Stimulated activated CD4-positive, alpha-beta T cell treated with anti-CD3 and anti-CD28 coated beads, Interleukin-15, amount 100 ng/mL, for 1 hour (primary cell): ENCODE measurements around the gene PDSS2.
"Not testable (repeated sequence)": the region's sequence is repeated elsewhere in the genome, so short reads cannot be mapped to it uniquely, and the experiment has no call there.

Experiments used
- DNase-seq, 2 donors: peaks; one replicate each; pipeline ENCODE4 v3.0.0-alpha.2; 2020; ENCODE audit warnings: low read depth in 1 of 2, low spot score in 1 of 2

The PDSS2 gene

GRCh38 chr6:107180099-107180498 is 279.3 kb downstream of the PDSS2 start:
- DNase-seq: no peak

DNA sequence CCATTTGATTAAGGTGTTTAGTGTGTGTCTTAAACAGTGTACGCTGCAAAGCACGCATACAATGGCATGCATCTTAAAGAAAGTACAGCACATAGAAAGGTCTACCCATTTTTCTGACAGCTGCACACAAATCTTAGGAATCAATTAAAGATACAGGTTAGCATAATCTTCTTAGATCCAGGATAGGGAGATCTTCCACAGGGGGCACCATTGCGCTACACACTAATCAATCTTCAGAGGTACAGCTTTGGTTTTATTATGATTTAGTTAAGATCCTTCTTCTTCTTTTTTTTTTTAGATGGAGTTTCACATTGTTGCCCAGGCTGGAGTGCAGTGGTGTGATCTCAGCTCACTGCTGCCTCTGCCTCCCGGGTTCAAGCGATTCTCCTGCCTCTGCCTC is 280.4 kb downstream of the PDSS2 start:
- DNase-seq: no peak

GRCh38 chr6:107173779-107174178 is 285.6 kb downstream of the PDSS2 start:
- DNase-seq: no peak

- no peak for DNase-seq
Observed at GRCh38 chr6:107171513-107171912, 287.9 kb downstream of the PDSS2 start.

- DNase-seq: not testable (repeated sequence)
Observed at GRCh38 chr6:107164299-107164698, 295.1 kb downstream of the PDSS2 start.

DNA sequence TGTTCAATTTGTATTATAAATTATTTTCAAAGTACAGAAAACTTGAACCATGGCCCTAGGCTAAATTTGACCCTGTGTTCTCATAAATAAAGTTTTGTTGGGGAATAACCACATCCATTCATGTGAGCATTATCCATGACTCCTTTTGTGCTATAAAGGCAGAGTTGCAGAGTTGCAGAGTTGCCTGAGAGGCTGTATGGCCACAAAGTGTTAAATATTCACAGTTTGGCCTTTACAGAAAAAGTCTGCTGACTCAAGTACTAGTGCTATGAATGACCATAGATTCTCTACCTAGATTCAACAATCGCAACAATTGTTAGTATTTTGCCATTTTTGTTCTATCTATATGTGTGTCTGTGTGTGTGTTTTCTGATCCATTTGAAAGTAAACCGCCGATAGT is 297.8 kb downstream of the PDSS2 start:
- DNase-seq: no peak

DNA sequence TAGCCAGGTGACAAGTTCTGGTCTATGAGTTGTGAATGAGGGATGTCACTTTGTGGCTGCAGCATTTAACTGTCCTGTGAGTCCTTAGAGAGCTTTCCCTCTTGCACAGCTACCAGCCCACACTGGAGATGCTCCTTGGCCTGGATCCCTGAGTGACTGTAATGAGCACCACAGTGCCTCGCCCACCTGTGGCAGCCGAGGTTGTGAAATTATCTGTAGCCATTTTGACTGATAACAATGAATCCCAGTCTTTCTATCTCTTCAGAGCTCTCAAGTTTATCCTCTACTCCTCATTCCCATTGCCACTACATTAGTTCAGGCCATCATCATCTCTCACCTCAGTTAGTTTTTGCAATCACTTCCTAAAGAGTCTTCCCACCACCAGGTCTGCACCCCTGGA is 302.7 kb downstream of the PDSS2 start:
- no peak for DNase-seq

DNA sequence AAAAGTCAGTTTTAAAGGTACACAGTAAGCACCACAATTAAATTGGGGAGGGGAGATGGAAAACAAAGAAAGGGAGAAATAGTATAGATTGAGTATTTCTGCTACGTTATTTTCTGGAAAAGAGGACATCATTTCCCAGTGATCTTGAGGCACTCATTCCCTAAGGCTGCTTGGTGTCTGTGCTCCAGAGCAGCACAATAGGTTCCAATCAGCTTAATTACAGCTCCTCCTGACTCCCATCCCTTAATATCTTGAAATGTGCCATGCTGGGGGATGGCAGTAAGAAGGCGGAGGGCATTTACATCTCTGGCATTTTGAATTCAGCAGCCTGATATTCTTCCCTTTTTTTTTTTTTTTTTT is 304.6 kb downstream of the PDSS2 start:
- DNase-seq: no peak

DNA sequence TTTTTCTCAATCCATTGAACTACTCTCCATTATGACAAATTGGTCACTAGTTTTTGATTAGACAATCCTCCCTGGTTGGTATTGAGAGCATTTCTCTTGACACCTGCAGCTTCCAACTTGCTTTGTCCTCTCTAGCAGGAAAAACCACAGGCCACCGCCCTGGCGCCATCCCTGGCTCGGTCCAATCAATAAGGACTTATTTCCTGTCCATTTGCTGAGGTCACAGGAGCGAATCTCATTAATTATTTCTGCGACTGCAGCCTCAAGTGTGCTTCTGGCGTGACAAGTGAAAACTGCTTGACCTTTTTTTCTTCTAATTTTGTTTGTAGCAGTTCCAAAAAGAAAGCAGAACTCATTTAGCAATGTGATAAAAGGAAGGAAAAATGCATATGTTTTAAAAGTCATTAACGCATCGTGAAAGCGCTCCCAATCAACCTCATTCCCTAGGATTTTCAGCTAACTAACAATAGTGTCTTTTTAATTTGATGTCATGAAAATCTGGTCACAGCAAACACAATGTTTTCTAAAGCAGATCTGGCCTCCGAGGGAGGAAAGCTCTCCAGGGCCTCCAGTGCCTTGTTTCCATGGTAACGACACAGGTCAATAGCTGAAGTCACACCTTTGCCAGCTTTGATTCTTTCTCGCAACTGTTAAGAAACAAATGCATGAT is 305.1 kb downstream of the PDSS2 start:
- DNase-seq: no peak

GRCh38 chr6:107152638-107153430 is 306.5 kb downstream of the PDSS2 start:
- DNase-seq: no peak

DNA sequence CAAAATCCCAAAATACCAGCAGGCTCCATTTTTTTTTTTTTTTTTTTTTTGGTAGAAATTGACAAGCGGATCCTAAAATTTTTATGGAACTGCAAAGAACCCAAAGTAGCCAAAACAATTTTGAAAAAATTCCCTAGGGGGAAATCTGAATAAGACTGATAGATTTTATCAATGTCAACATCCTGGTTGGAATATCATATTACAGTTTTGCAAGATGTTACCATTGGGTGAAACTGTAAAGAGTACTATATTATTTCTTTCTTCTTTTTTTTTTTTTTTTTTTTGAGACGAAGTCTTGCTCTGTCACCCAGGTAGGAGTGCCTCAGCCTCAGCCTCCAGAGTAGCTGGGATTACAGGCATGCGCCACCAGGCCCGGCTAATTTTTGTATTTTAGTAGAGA is 314.7 kb downstream of the PDSS2 start:
- no peak for DNase-seq

- no peak for DNase-seq
Observed at GRCh38 chr6:107144014-107144413, 315.4 kb downstream of the PDSS2 start.

GRCh38 chr6:107140581-107140980 is 318.8 kb downstream of the PDSS2 start:
- DNase-seq: no peak

- not testable (repeated sequence) for DNase-seq
Observed at GRCh38 chr6:107136324-107136723, 323.0 kb downstream of the PDSS2 start.

- not testable (repeated sequence) for DNase-seq
Observed at GRCh38 chr6:107135048-107135680, 324.2 kb downstream of the PDSS2 start.

GRCh38 chr6:107132330-107132954 is 326.9 kb downstream of the PDSS2 start:
- DNase-seq: no peak

GRCh38 chr6:107129370-107129925 is 329.9 kb downstream of the PDSS2 start:
- no peak for DNase-seq

GRCh38 chr6:107128577-107128976 is 330.8 kb downstream of the PDSS2 start:
- DNase-seq: no peak

- DNase-seq: no peak
Observed at GRCh38 chr6:107128175-107128574, 331.2 kb downstream of the PDSS2 start.

DNA sequence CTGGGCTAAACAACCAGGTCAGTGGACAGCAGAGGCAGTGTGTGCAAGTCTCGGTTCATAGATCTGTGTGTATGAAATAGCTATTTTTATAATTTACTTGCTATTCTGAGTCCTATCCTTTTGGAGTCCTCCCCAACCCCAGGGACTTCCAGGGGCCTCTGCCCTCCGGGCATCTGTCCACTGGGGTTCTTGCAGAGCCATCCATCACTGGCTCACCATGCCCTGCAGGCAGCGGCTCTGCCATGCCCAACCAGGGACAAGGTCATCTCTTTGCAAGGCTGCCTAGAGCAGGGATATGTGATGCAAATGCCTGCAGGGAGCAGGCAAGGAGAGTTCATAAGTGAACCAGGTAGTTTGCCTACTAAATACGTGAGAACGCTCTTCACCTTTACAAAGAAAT is 333.6 kb downstream of the PDSS2 start:
- no peak for DNase-seq

- DNase-seq: no peak
Observed at GRCh38 chr6:107124934-107125348, 334.4 kb downstream of the PDSS2 start.

- DNase-seq: no peak
Observed at GRCh38 chr6:107123501-107123900, 335.9 kb downstream of the PDSS2 start.
